GM23248 (cell line): Measurements from ENCODE around the gene TRPM5. TPM values are rescaled to one million over a fixed set of nuclear protein-coding genes. Genes with fewer than 3 reads are reported as not detected.

Source experiments
- DNase-seq: peaks from one replicate; pipeline ENCODE4 v3.0.0-alpha.2; 2015
- H2AFZ ChIP-seq: fragments of 200-600 bp; sonication (generic); 2 replicates; pipeline ENCODE4 v1.6.1; 2016; ENCODE audit warnings: antibody characterized with exemption
- H3F3A ChIP-seq: fragments of 200-600 bp; sonication (generic); 2 replicates; pipeline ENCODE4 v1.6.1; 2016; ENCODE audit warnings: mild to moderate bottlenecking, antibody characterized with exemption, mixed run types; ENCODE audit not compliant: insufficient read depth
- H3K27ac ChIP-seq: fragments of 200-600 bp; sonication (generic); 2 replicates; pipeline ENCODE4 v1.5.1; 2016; ENCODE audit warnings: mild to moderate bottlenecking
- H3K27me3 ChIP-seq: fragments of 200-600 bp; sonication (generic); replicated peaks from 2 replicates; pipeline ENCODE4 v1.6.1; 2016; ENCODE audit warnings: mild to moderate bottlenecking; ENCODE audit not compliant: insufficient read depth
- H3K36me3 ChIP-seq: fragments of 200-600 bp; sonication (generic); 2 replicates; pipeline ENCODE4 v1.6.1; 2016; ENCODE audit warnings: low read depth, mild to moderate bottlenecking
- H3K4me1 ChIP-seq: fragments of 200-600 bp; sonication (generic); 2 replicates; pipeline ENCODE4 v1.6.1; 2016; ENCODE audit warnings: mild to moderate bottlenecking; ENCODE audit not compliant: insufficient read depth
- H3K4me2 ChIP-seq: fragments of 200-600 bp; sonication (generic); one replicate; pipeline ENCODE4 v1.6.1; 2016; ENCODE audit warnings: mild to moderate bottlenecking; ENCODE audit not compliant: unreplicated experiment
- H3K4me3 ChIP-seq: fragments of 200-600 bp; sonication (generic); 2 replicates; pipeline ENCODE4 v1.5.1; 2016; ENCODE audit warnings: mild to moderate bottlenecking
- H3K79me2 ChIP-seq: fragments of 200-600 bp; sonication (generic); 2 replicates; pipeline ENCODE4 v1.6.1; 2016; ENCODE audit warnings: mild to moderate bottlenecking; ENCODE audit not compliant: insufficient read depth
- H3K9ac ChIP-seq: fragments of 200-600 bp; sonication (generic); 2 replicates; pipeline ENCODE4 v1.6.1; 2016; ENCODE audit warnings: mild to moderate bottlenecking
- H3K9me2 ChIP-seq: fragments of 200-600 bp; sonication (generic); 2 replicates; pipeline ENCODE4 v1.6.1; 2016; ENCODE audit warnings: mixed run types, mild to moderate bottlenecking, moderate library complexity; ENCODE audit not compliant: insufficient read depth
- H3K9me3 ChIP-seq: fragments of 200-600 bp; sonication (generic); one replicate; pipeline ENCODE4 v1.6.1; 2017; ENCODE audit warnings: low read depth
- H4K20me1 ChIP-seq: fragments of 200-600 bp; sonication (generic); 2 replicates; pipeline ENCODE4 v1.6.0; 2016; ENCODE audit not compliant: insufficient read depth
- EZH2 ChIP-seq: fragments of 200-600 bp; sonication (generic); IDR thresholded peaks from 2 replicates; pipeline ENCODE4 v1.6.1; 2018; ENCODE audit warnings: antibody characterized with exemption, mild to moderate bottlenecking; ENCODE audit not compliant: insufficient read depth, poor library complexity, severe bottlenecking
- EZH2phosphoT487 ChIP-seq: fragments of 200-600 bp; sonication (generic); IDR thresholded peaks from 2 replicates; pipeline ENCODE4 v1.6.1; 2018; ENCODE audit warnings: antibody characterized with exemption, moderate library complexity, mild to moderate bottlenecking, low read depth; ENCODE audit not compliant: insufficient read depth
- WGBS, 2 experiments: methylation state at CpG; one replicate each; pipeline ENCODE4 v1.1.6; 2015 to 2017; ENCODE audit warnings: low lambda C conversion rate in 2 of 2, low coverage in 1 of 2; ENCODE audit errors: missing lambda C conversion rate in 2 of 2; 5-methylcytosine and 5-hydroxymethylcytosine counted together
- in situ Hi-C: fragments of 300-500 bp; cut with MboI; formaldehyde crosslinking; loops from 2 replicates; pipeline ENCODE4 v1.15.0; 2020
- polyA plus RNA-seq: library from polyadenylated mRNA; unstranded; fragments of >200 nt; fragmentation: Nextera tagmentation; extraction: Ambion mirVana; gene quantifications from 2 replicates; pipeline ENCODE4 v1.2.1, GENCODE V29; 2016
- total RNA-seq: library from RNA; depleted of rRNA; stranded (reverse); fragments of >200 nt; shearing (Covaris generic); gene quantifications from 2 replicates; pipeline ENCODE4 v1.2.3, GENCODE V29; 2014

The TRPM5 gene
- total and polyA plus RNA-seq, 2 experiments from 2014 or later: not detected

DNA sequence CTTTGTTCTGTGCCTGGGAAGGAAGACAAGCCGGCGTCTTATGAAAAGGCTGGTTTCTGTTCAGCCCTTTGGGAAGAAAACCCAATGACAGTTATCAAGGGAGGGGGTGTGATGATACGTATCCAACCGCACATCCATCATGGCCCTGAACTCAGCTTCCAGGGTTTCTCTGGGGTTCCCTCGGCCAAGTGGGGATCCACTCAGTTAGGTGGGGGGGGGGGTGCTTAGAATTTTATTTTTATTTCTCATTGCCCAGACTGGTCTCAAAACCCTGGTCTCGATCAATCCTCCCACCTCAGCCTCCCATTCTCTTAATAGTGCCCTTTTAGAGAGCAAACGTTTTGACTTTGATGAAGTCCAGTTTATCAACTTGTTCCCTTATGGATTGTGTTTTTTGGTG, 26.2 kb upstream of the TRPM5 start:
- no peak for TF ChIP-seq EZH2phosphoT487
- TF ChIP-seq EZH2: no peak
- Histone ChIP-seq H3K27ac (no peak overlapping the region), H3K36me3 (no peaks in the 10 kb centered on the region), H3K4me2 (no peak overlapping the region), H3K4me3 (no peak overlapping the region), H3K79me2 (no peaks in the 10 kb centered on the region), H3K9me3 (no peaks in the 10 kb centered on the region), H3K9me2 (no peaks in the 10 kb centered on the region), H3K4me1 (no peaks in the 10 kb centered on the region), H4K20me1 (no peaks in the 10 kb centered on the region), H3K9ac (no peak overlapping the region), H3K27me3 (peaks cover 11% of the 10 kb centered on the region), H2AFZ (no peak overlapping the region), H3F3A (no peaks in the 10 kb centered on the region)
- no peak for DNase-seq
- 46 to 57% methylated on average over 7 of the region's 7 CpGs for WGBS, 2 experiments
- in situ Hi-C loops: no loop called here

DNA sequence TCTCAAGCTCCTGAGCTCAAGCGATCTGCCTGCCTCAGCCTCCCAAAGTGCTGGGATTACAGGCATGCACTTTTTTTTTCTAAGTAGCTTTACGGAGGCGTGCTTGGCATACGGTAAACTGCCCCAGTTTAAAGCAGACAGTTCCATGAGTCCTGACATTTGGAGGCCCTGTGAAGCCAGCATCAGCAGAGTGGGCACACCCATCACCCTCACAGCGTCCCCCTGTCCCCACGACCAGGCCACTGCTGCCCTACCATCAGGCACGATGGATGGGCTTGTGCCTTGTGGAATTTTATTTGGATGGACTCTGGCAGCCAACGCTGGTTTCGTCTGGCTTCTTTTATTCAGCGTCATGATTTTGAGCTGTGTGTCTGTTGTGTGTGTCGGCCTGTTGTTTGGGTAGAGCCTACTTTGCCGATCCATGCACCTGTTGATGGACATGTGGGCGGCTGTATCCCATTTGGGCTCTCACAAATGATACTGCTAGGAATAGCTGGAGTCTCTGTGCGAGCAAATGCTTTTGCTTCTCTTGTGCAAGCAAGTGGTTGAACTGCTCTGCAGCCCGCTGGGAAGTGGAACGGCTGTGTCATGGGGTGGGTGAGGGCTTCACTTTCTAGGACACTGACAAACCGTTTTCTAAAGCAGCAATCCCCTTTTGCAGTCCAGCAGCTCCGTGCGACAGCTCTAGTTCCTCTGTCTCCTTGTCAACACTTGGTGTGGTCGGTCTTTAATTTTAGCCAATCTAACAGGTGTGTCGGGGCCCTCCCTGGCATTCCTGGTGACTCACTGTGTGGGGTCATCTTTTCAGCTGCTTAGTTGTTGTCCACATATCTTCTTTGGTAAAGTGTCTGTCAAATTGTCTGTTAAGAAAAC, 24.3 kb upstream of the TRPM5 start:
- 52 to 54% methylated on average over 21 of the region's 21 CpGs for WGBS, 2 experiments
- no peak overlapping the region for H2AFZ ChIP-seq

DNA sequence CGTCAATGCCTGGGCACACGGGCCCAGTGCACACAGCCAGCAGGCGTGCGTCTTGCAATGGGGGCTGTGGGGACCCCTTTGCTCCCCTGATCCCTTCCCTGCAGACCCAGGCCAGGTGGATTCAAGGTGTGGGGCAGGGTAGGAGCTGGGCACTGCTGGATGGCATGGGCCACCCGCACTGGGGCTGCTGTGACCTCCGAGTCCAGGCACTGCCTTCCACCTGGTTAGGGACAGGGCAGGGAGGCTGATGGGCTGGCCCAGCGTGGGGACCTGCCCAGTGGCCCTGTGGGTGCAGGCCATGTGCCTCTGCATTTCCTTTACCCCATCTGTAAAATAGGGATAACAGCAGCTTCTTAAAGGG, 23.4 kb upstream of the TRPM5 start:
- no peak overlapping the region for H3K4me2 ChIP-seq
- H3K79me2 ChIP-seq: no peaks in the 10 kb centered on the region
- in situ Hi-C loops: no loop called here
- H3K9me2 ChIP-seq: no peaks in the 10 kb centered on the region
- no peak overlapping the region for H3K9ac ChIP-seq
- WGBS, 2 experiments: 59 to 69% methylated on average over 5 to 7 of the region's 7 CpGs
- no peaks in the 10 kb centered on the region for H3K9me3 ChIP-seq
- no peaks in the 10 kb centered on the region for H3F3A ChIP-seq
- no peak overlapping the region for H3K27ac ChIP-seq
- peaks cover 4% of the 10 kb centered on the region for H3K27me3 ChIP-seq
- H3K4me3 ChIP-seq: no peak overlapping the region
- DNase-seq: no peak
- TF ChIP-seq EZH2phosphoT487 (no peak), EZH2 (no peak)
- H2AFZ ChIP-seq: no peak overlapping the region
- H3K36me3 ChIP-seq: no peaks in the 10 kb centered on the region
- no peaks in the 10 kb centered on the region for H4K20me1 ChIP-seq
- H3K4me1 ChIP-seq: no peaks in the 10 kb centered on the region

More for the DNA sequence above, 24.3 kb upstream of the TRPM5 start:
- no peak for DNase-seq
- Histone ChIP-seq H3K4me2 (no peak overlapping the region), H3K27ac (no peak overlapping the region), H3K36me3 (no peaks in the 10 kb centered on the region), H4K20me1 (no peaks in the 10 kb centered on the region), H3K4me1 (no peaks in the 10 kb centered on the region), H3K27me3 (peaks cover 4% of the 10 kb centered on the region), H3K79me2 (no peaks in the 10 kb centered on the region), H3K4me3 (no peak overlapping the region), H3K9me2 (no peaks in the 10 kb centered on the region), H3K9ac (no peak overlapping the region), H3F3A (no peaks in the 10 kb centered on the region), H3K9me3 (no peaks in the 10 kb centered on the region)
- TF ChIP-seq EZH2 (no peak), EZH2phosphoT487 (no peak)
- in situ Hi-C loops: no loop called here

- Histone ChIP-seq H3K4me1 (no peaks in the 10 kb centered on the region), H3K4me3 (no peak overlapping the region), H2AFZ (no peak overlapping the region), H3K9ac (no peak overlapping the region), H3K27me3 (peaks cover 4% of the 10 kb centered on the region), H3K4me2 (no peak overlapping the region), H3K9me3 (no peaks in the 10 kb centered on the region), H3K27ac (no peak overlapping the region), H3K36me3 (no peaks in the 10 kb centered on the region), H3F3A (no peaks in the 10 kb centered on the region), H3K79me2 (no peaks in the 10 kb centered on the region), H3K9me2 (no peaks in the 10 kb centered on the region), H4K20me1 (no peaks in the 10 kb centered on the region)
- in situ Hi-C loops: no loop called here
- TF ChIP-seq EZH2phosphoT487: no peak
- no peak for TF ChIP-seq EZH2
- no peak for DNase-seq
- 55 to 61% methylated on average over 13 to 16 of the region's 16 CpGs for WGBS, 2 experiments
Observed at GRCh38 chr11:2466869-2467694, 22.8 kb upstream of the TRPM5 start.
